DOHH2 (cell line): ENCODE measurements around the gene GRIK2.

Experiments used
- H3F3A ChIP-seq: fragments of 200-600 bp; sonication (generic), shearing (Covaris generic); 2 replicates; pipeline ENCODE4 v1.6.0; 2016; ENCODE audit warnings: antibody characterized with exemption, mild to moderate bottlenecking; ENCODE audit not compliant: control insufficient read depth, insufficient read depth
- H3K27ac ChIP-seq: fragments of 200-600 bp; sonication (generic); 2 replicates; pipeline ENCODE4 v1.5.1; 2014; ENCODE audit warnings: low read depth, mild to moderate bottlenecking, low read length, moderate library complexity
- H3K27me3 ChIP-seq: fragments of 200-600 bp; sonication (generic); 2 replicates; pipeline ENCODE4 v1.6.1; 2014; ENCODE audit warnings: mild to moderate bottlenecking, low read length, mixed read lengths; ENCODE audit not compliant: control insufficient read depth
- H3K36me3 ChIP-seq: fragments of 200-600 bp; sonication (generic); 2 replicates; pipeline ENCODE4 v1.6.1; 2014; ENCODE audit warnings: mild to moderate bottlenecking, low read length, moderate library complexity, mixed read lengths; ENCODE audit not compliant: control insufficient read depth
- H3K4me1 ChIP-seq: fragments of 200-600 bp; sonication (generic); 2 replicates; pipeline ENCODE4 v1.6.1; 2014; ENCODE audit warnings: mild to moderate bottlenecking, low read length, mixed read lengths; ENCODE audit not compliant: control insufficient read depth
- H3K4me2 ChIP-seq: fragments of 200-600 bp; sonication (generic); 2 replicates; pipeline ENCODE4 v1.6.0; 2014; ENCODE audit warnings: mild to moderate bottlenecking, low read length, moderate library complexity
- H3K4me3 ChIP-seq: fragments of 200-600 bp; sonication (generic); 2 replicates; pipeline ENCODE4 v1.5.1; 2014; ENCODE audit warnings: mild to moderate bottlenecking, low read length, mixed read lengths
- H3K79me2 ChIP-seq: fragments of 200-600 bp; sonication (generic); 2 replicates; pipeline ENCODE4 v1.6.1; 2014; ENCODE audit warnings: mild to moderate bottlenecking, low read length, mixed read lengths; ENCODE audit not compliant: control insufficient read depth
- H3K9me2 ChIP-seq: fragments of 200-600 bp; sonication (generic); replicated peaks from 2 replicates; pipeline ENCODE4 v1.6.1; 2014; ENCODE audit warnings: mild to moderate bottlenecking, low read length, mixed read lengths; ENCODE audit not compliant: control insufficient read depth
- H3K9me3 ChIP-seq: fragments of 200-600 bp; sonication (generic); 2 replicates; pipeline ENCODE4 v1.6.1; 2014; ENCODE audit warnings: antibody characterized with exemption, low read length, mixed read lengths; ENCODE audit not compliant: control insufficient read depth, insufficient read depth
- H4K20me1 ChIP-seq: fragments of 200-600 bp; sonication (generic); 2 replicates; pipeline ENCODE4 v1.6.0; 2014; ENCODE audit warnings: low read depth, mild to moderate bottlenecking, antibody characterized with exemption, low read length, moderate library complexity; ENCODE audit not compliant: control insufficient read depth, insufficient read depth
- EZH2phosphoT487 ChIP-seq: fragments of 200-600 bp; sonication (generic); IDR thresholded peaks from 2 replicates; pipeline ENCODE4 v1.6.1; 2017; ENCODE audit warnings: borderline replicate concordance, mild to moderate bottlenecking, antibody characterized with exemption, low read length, moderate library complexity, mixed read lengths
- TF ChIP-seq, protein P1 (sequence below): fragments of 200-600 bp; sonication (generic); IDR thresholded peaks from one replicate; pipeline ENCODE4 v1.5.1; 2014; ENCODE audit warnings: antibody characterized with exemption, mild to moderate bottlenecking, low read depth, low read length; ENCODE audit not compliant: poor library complexity, severe bottlenecking

Gene GRIK2

DNA sequence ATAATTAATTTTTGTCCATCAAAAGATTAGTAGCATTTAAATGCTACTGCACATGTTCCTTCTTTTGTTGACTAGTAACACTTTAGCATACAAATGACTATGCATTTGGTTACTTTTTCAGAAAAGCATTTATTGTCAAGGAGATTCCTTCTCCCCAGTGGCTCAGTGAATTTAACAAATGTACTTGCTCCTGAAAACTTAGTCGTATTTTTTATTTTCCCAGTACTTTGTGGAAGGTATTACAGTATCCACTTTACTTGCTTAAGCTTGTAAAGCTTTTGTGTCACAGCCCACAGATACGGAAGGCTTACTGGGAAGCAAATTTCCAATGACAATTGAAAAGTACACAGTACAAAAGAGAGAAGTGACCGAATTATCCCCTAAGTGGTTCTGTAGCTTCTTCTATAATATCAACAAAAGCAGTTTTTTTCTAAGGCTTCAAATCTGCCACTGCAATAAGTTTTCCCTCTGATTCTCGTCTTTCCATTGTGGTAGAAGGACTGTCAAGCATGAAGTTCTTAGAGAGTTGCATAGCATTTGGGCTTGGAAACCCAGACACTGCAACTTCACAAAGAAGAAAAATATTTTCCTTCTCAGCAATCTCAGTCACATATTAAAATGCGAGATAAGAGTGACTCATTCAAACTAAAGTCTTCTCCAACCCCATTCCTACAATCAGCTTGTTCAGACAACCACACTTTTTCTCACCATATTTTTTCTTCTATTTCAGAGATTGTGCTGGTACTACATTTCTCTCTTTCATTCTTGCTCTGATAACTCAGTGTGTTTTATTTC, 431.2 kb downstream of the GRIK2 start:
- Histone ChIP-seq H3F3A (no peaks in the 10 kb centered on the region), H3K36me3 (no peaks in the 10 kb centered on the region), H3K4me1 (no peaks in the 10 kb centered on the region), H3K27ac (no peak overlapping the region), H3K79me2 (no peaks in the 10 kb centered on the region), H3K4me3 (no peak overlapping the region), H3K9me3 (no peaks in the 10 kb centered on the region; the same call in 1 of the 2 replicates), H4K20me1 (no peaks in the 10 kb centered on the region), H3K4me2 (no peak overlapping the region), H3K9me2 (no peaks in the 10 kb centered on the region), H3K27me3 (no peaks in the 10 kb centered on the region)
- TF ChIP-seq, protein P1, sequence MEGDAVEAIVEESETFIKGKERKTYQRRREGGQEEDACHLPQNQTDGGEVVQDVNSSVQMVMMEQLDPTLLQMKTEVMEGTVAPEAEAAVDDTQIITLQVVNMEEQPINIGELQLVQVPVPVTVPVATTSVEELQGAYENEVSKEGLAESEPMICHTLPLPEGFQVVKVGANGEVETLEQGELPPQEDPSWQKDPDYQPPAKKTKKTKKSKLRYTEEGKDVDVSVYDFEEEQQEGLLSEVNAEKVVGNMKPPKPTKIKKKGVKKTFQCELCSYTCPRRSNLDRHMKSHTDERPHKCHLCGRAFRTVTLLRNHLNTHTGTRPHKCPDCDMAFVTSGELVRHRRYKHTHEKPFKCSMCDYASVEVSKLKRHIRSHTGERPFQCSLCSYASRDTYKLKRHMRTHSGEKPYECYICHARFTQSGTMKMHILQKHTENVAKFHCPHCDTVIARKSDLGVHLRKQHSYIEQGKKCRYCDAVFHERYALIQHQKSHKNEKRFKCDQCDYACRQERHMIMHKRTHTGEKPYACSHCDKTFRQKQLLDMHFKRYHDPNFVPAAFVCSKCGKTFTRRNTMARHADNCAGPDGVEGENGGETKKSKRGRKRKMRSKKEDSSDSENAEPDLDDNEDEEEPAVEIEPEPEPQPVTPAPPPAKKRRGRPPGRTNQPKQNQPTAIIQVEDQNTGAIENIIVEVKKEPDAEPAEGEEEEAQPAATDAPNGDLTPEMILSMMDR, result no peak
- no peak for TF ChIP-seq EZH2phosphoT487

DNA sequence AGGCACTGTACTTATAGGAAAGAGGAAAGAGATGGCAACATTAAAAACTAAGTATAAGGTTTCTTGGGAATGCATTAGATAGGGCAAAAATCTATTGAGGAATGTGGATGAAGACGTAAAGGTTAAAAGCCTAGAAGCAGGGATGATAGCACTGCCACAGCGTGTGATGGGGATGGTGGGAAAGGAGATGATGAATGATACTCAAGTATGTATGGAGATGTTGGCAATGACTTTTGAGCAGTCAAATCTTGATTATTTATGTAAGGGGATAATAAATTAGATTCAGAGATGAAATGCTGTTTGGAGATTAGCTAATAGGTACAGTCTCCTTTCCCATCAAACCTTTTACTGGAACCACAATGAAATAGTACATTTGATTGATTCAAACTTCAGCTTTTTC, 432.8 kb downstream of the GRIK2 start:
- H3K27me3 ChIP-seq, result no peaks in the 10 kb centered on the region
- no peaks in the 10 kb centered on the region for H3F3A ChIP-seq
- H3K4me3 ChIP-seq, result no peak overlapping the region
- no peaks in the 10 kb centered on the region for H3K36me3 ChIP-seq
- no peaks in the 10 kb centered on the region for H3K79me2 ChIP-seq
- H4K20me1 ChIP-seq, result no peaks in the 10 kb centered on the region
- no peak overlapping the region for H3K27ac ChIP-seq
- no peak overlapping the region for H3K4me2 ChIP-seq
- no peaks in the 10 kb centered on the region for H3K4me1 ChIP-seq
- no peaks in the 10 kb centered on the region; the same call in 1 of the 2 replicates for H3K9me3 ChIP-seq
- no peak for TF ChIP-seq EZH2phosphoT487
- TF ChIP-seq, protein P1, result no peak
- H3K9me2 ChIP-seq, result no peaks in the 10 kb centered on the region

DNA sequence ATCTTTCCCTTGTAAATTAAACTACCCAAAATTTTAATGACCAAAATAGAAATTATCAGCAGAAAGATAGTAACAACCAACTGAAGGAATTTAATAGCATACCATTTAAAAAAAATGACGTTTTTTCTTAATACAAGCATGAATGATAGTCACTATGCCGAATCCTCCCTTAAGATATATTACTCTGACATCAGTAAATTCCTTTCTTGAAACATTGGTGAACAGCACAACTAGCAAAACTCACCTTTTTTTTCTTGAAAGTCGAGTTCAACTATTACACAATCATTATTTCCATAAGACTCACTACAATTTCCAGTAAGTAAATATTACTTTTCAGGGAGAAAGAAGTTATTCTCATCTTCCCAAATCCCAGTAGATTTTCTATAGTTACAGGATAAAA, 433.2 kb downstream of the GRIK2 start:
- Histone ChIP-seq H3F3A (no peaks in the 10 kb centered on the region), H3K4me1 (no peaks in the 10 kb centered on the region), H3K27ac (no peak overlapping the region), H3K9me3 (no peaks in the 10 kb centered on the region; the same call in 1 of the 2 replicates), H3K4me3 (no peak overlapping the region), H3K4me2 (no peak overlapping the region), H4K20me1 (no peaks in the 10 kb centered on the region), H3K27me3 (no peaks in the 10 kb centered on the region), H3K9me2 (no peaks in the 10 kb centered on the region), H3K36me3 (no peaks in the 10 kb centered on the region), H3K79me2 (no peaks in the 10 kb centered on the region)
- TF ChIP-seq, protein P1, result no peak
- no peak for TF ChIP-seq EZH2phosphoT487
